Adrenal gland (tissue), 5 donors: ENCODE measurements around the gene WDFY4.

Experiments used
- CTCF ChIP-seq, 6 experiments: fragments of 450-650 bp in 4 of 6; fragments of 200-600 bp in 2 of 6; sonication (generic) in 1 of 6; IDR thresholded peaks; 1 replicate in 5 of 6; 2 replicates in 1 of 6; pipeline versions ENCODE4 v1.5.1 to v1.8.0; 2016 to 2021; ENCODE audit warnings: antibody characterized with exemption in 6 of 6, mild to moderate bottlenecking in 2 of 6, moderate library complexity in 1 of 6
- POLR2A ChIP-seq, 2 donors: fragments of 450-650 bp; IDR thresholded peaks; one replicate each; pipeline ENCODE4 v1.6.1; 2017; ENCODE audit warnings: antibody characterized with exemption in 2 of 2, mild to moderate bottlenecking in 2 of 2, moderate library complexity in 1 of 2
- donor health status: DM: no; HTN: no; CAD: no.

- no peak for TF ChIP-seq CTCF (IDR thresholded peaks at IDR 0.05)
- TF ChIP-seq POLR2A (IDR thresholded peaks at IDR 0.05), result no peak
These were observed 93.7 kb downstream of the WDFY4 start for GRCh38 chr10:48778193-48778857.
